ENCODE results near the gene DHRS3.
A peak's percentile ranks its signal among the peaks of the same experiment; 100 is the strongest.

DHRS3 gene

DNA sequence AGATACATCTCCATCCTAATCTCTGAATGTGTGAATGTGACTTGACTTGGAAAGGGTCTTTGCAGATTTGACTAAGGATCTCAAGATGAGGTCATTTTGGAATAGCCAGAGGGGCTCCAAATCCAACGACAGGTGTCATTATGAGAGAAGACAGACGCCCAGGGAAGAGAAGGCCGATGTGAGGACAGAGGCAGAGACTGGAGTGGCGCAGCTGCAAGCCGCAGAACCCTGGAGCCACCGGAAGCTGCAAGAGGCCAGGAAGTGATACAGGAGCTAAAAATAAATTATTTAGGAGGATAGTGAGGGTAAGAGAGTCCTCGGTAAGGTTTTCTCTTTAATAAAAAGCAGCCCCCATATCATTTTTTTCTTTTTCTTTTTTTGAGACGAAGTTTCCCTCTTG lies 16.1 kb upstream of the DHRS3 start:
- Histone ChIP-seq H2AFZ (ENCODE audit: low read length) (no peak overlapping the region), H3K4me3 (ENCODE audit: low read length in 2 of 2) (no peak overlapping the region), H3K23ac (ENCODE audit: low read depth, low read length, poor library complexity) (no peak overlapping the region), H3K79me1 (ENCODE audit: low read depth, low read length) (peaks cover 2% of the 10 kb centered on the region), H4K91ac (ENCODE audit: low read depth, low read length, poor library complexity) (no peak overlapping the region), H3K14ac (ENCODE audit: low read length) (no peak overlapping the region), H2BK120ac (ENCODE audit: low read depth, low read length) (no peak overlapping the region), H3K27me3 (ENCODE audit: control insufficient read depth in 3 of 3, insufficient read depth in 3 of 3, low read depth in 1 of 3, low read length in 3 of 3) (no peaks in the 10 kb centered on the region), H4K8ac (ENCODE audit: low read depth, low read length) (no peak overlapping the region), H2BK15ac (ENCODE audit: low read length) (no peak overlapping the region), H3K9ac (ENCODE audit: low read depth, low read length, poor library complexity) (no peak overlapping the region), H3K27ac (replicated peaks; ENCODE audit: low read length) (no peak overlapping the region), H2BK5ac (ENCODE audit: low read length) (no peak overlapping the region), H3K18ac (ENCODE audit: low read length) (no peak overlapping the region), H3K9me3 (replicated peaks in 1 of 2; ENCODE audit: control insufficient read depth in 2 of 2, insufficient read depth in 1 of 2, low read depth in 1 of 2, low read length in 2 of 2) (peaks cover 0 to 11% of the 10 kb centered on the region in 2 donors), H3K4me1 (ENCODE audit: control insufficient read depth in 2 of 2, insufficient read depth in 1 of 2, low read depth in 1 of 2, low read length in 2 of 2) (peaks cover 0 to 13% of the 10 kb centered on the region in 2 donors), H3K36me3 (replicated peaks in 1 of 2; ENCODE audit: control insufficient read depth in 2 of 2, insufficient read depth in 2 of 2, low read length in 2 of 2) (no peaks in the 10 kb centered on the region), H3K4ac (ENCODE audit: low read length) (no peak overlapping the region), H2BK12ac (ENCODE audit: low read length) (no peak overlapping the region), H3K4me2 (ENCODE audit: insufficient read depth, low read length, poor library complexity, severe bottlenecking) (no peak overlapping the region), H2AK5ac (ENCODE audit: low read depth, low read length) (no peak overlapping the region)
- no CpG with 5 or more reads among the region's 8 CpGs for WGBS, 2 donors (ENCODE audit: extremely low coverage in 2 of 2, insufficient read length in 2 of 2, insufficient replicate concordance in 1 of 2)
- no peak for DNase-seq (ENCODE audit: low spot score)

DNA sequence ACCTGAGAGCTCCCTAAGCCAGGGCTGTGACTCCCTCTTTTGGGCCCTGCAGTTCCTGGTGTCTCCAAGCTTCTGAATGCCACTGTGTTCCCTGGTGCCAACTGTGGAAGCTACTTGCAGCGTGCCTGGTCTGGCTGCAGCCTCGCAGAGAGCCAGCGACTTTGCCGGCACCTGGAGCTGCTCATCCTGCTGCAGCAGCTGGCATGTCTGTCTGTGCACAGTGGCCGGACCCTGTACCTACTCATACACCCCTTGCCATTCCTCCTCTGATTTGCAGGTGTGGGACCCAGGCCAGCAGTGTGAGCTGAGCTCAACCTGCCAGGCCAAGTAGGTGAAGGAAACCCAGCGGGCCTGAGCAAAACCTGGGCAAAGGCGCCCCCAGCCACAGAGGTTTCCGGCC lies 13.6 kb upstream of the DHRS3 start:
- Histone ChIP-seq H2BK5ac (ENCODE audit: low read length) (peak overlapping the region; percentile 14), H3K9ac (ENCODE audit: low read depth, low read length, poor library complexity) (no peak overlapping the region), H3K36me3 (replicated peaks in 1 of 2; ENCODE audit: control insufficient read depth in 2 of 2, insufficient read depth in 2 of 2, low read length in 2 of 2) (no peaks in the 10 kb centered on the region), H2AFZ (ENCODE audit: low read length) (no peak overlapping the region), H4K8ac (ENCODE audit: low read depth, low read length) (no peak overlapping the region), H3K14ac (ENCODE audit: low read length) (no peak overlapping the region), H3K79me1 (ENCODE audit: low read depth, low read length) (peaks cover 2% of the 10 kb centered on the region), H3K4me1 (ENCODE audit: control insufficient read depth in 2 of 2, insufficient read depth in 1 of 2, low read depth in 1 of 2, low read length in 2 of 2) (peaks cover 0 to 10% of the 10 kb centered on the region in 2 donors), H3K4me3 (ENCODE audit: low read length in 2 of 2) (no peak overlapping the region), H3K23ac (ENCODE audit: low read depth, low read length, poor library complexity) (no peak overlapping the region), H3K27ac (replicated peaks; ENCODE audit: low read length) (no peak overlapping the region), H2BK12ac (ENCODE audit: low read length) (peak overlapping the region; percentile 88), H3K4me2 (ENCODE audit: insufficient read depth, low read length, poor library complexity, severe bottlenecking) (no peak overlapping the region), H3K18ac (ENCODE audit: low read length) (peak overlapping the region; percentile 3), H4K91ac (ENCODE audit: low read depth, low read length, poor library complexity) (peak overlapping the region; percentile 67), H2BK120ac (ENCODE audit: low read depth, low read length) (no peak overlapping the region), H3K4ac (ENCODE audit: low read length) (no peak overlapping the region), H3K9me3 (replicated peaks in 1 of 2; ENCODE audit: control insufficient read depth in 2 of 2, insufficient read depth in 1 of 2, low read depth in 1 of 2, low read length in 2 of 2) (peaks cover 0 to 5% of the 10 kb centered on the region in 2 donors), H2AK5ac (ENCODE audit: low read depth, low read length) (peak overlapping the region; percentile 22), H3K27me3 (ENCODE audit: control insufficient read depth in 3 of 3, insufficient read depth in 3 of 3, low read depth in 1 of 3, low read length in 3 of 3) (no peaks in the 10 kb centered on the region), H2BK15ac (ENCODE audit: low read length) (peak overlapping the region; percentile 17)
- no peak for DNase-seq (ENCODE audit: low spot score)
- WGBS, 2 donors (ENCODE audit: extremely low coverage in 2 of 2, insufficient read length in 2 of 2, insufficient replicate concordance in 1 of 2), result no CpG with 5 or more reads among the region's 8 CpGs

- Histone ChIP-seq H2AFZ (ENCODE audit: low read length) (no peak overlapping the region), H3K18ac (ENCODE audit: low read length) (peak overlapping the region; percentile 46), H3K4me1 (ENCODE audit: control insufficient read depth in 2 of 2, insufficient read depth in 1 of 2, low read depth in 1 of 2, low read length in 2 of 2) (peaks cover 0 to 6% of the 10 kb centered on the region in 2 donors), H4K91ac (ENCODE audit: low read depth, low read length, poor library complexity) (no peak overlapping the region), H3K27me3 (ENCODE audit: control insufficient read depth in 3 of 3, insufficient read depth in 3 of 3, low read depth in 1 of 3, low read length in 3 of 3) (no peaks in the 10 kb centered on the region), H2BK12ac (ENCODE audit: low read length) (no peak overlapping the region), H2BK15ac (ENCODE audit: low read length) (peak overlapping the region; percentile 64), H2BK120ac (ENCODE audit: low read depth, low read length) (no peak overlapping the region), H3K9ac (ENCODE audit: low read depth, low read length, poor library complexity) (no peak overlapping the region), H2BK5ac (ENCODE audit: low read length) (peak overlapping the region; percentile 14), H3K4ac (ENCODE audit: low read length) (no peak overlapping the region), H2AK5ac (ENCODE audit: low read depth, low read length) (peak overlapping the region; percentile 22), H3K79me1 (ENCODE audit: low read depth, low read length) (peaks cover 2% of the 10 kb centered on the region), H3K4me3 (ENCODE audit: low read length in 2 of 2) (no peak overlapping the region), H3K27ac (replicated peaks; ENCODE audit: low read length) (no peak overlapping the region), H3K14ac (ENCODE audit: low read length) (no peak overlapping the region), H3K23ac (ENCODE audit: low read depth, low read length, poor library complexity) (no peak overlapping the region), H3K9me3 (replicated peaks in 1 of 2; ENCODE audit: control insufficient read depth in 2 of 2, insufficient read depth in 1 of 2, low read depth in 1 of 2, low read length in 2 of 2) (peaks cover 0 to 5% of the 10 kb centered on the region in 2 donors), H3K36me3 (replicated peaks in 1 of 2; ENCODE audit: control insufficient read depth in 2 of 2, insufficient read depth in 2 of 2, low read length in 2 of 2) (no peaks in the 10 kb centered on the region), H4K8ac (ENCODE audit: low read depth, low read length) (no peak overlapping the region), H3K4me2 (ENCODE audit: insufficient read depth, low read length, poor library complexity, severe bottlenecking) (no peak overlapping the region)
- DNase-seq (ENCODE audit: low spot score), result no peak
- no CpG with 5 or more reads among the region's 6 CpGs for WGBS, 2 donors (ENCODE audit: extremely low coverage in 2 of 2, insufficient read length in 2 of 2, insufficient replicate concordance in 1 of 2)
Measured at GRCh38 chr1:12630946-12631530, 13.0 kb upstream of the DHRS3 start.

DNA sequence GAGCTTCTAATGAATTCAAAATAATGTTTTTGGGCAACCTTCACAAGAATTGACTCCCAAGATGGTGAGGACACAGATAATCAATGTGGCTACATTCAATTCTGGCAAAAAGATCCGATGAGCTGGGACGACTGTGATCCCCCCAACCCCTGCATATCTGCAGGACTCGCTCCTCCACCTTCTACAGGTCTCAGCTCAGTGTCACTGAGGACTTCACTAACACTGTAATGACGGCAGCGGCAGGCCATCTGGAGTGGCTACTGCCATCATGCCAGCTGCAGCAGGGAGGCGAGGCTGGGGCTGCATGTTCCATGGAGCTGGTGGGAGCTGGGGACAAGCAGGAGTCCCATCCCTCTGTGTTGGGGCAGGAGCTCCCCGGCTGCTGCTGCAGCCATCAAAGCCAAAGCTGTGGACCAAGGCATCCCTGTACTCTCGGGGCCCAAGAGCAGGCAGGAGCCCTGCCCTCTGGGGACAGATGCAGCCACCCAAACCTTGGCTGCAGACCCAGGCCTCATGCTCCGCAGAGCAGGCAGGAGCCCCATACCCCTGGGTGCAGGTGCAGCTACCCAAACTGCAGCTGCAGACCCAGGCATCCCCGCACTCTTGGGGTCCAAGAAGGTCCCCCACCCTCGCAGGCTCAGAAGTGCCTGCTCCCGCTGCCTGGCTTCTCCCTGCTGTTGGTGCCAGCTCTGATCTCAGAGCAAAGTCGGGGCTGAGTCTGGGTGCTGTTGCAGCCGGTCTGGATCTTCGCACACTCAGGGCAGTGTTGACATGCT lies 12.2 kb upstream of the DHRS3 start:
- Histone ChIP-seq H3K9me3 (replicated peaks in 1 of 2; ENCODE audit: control insufficient read depth in 2 of 2, insufficient read depth in 1 of 2, low read depth in 1 of 2, low read length in 2 of 2) (peaks cover 0 to 5% of the 10 kb centered on the region in 2 donors), H3K18ac (ENCODE audit: low read length) (peak overlapping the region; percentile 68), H2BK12ac (ENCODE audit: low read length) (peak overlapping the region; percentile 17), H3K27ac (replicated peaks; ENCODE audit: low read length) (no peak overlapping the region), H3K4me3 (ENCODE audit: low read length in 2 of 2) (peak overlapping the region in 1 of 2 donors; percentile 25), H4K8ac (ENCODE audit: low read depth, low read length) (no peak overlapping the region), H3K4ac (ENCODE audit: low read length) (no peak overlapping the region), H2AK5ac (ENCODE audit: low read depth, low read length) (peak overlapping the region; percentile 49), H2BK15ac (ENCODE audit: low read length) (peak overlapping the region; percentile 64), H2BK120ac (ENCODE audit: low read depth, low read length) (no peak overlapping the region), H3K4me1 (ENCODE audit: control insufficient read depth in 2 of 2, insufficient read depth in 1 of 2, low read depth in 1 of 2, low read length in 2 of 2) (peaks cover 0 to 5% of the 10 kb centered on the region in 2 donors), H3K14ac (ENCODE audit: low read length) (no peak overlapping the region), H3K79me1 (ENCODE audit: low read depth, low read length) (peaks cover 2% of the 10 kb centered on the region), H2AFZ (ENCODE audit: low read length) (no peak overlapping the region), H3K9ac (ENCODE audit: low read depth, low read length, poor library complexity) (no peak overlapping the region), H3K27me3 (ENCODE audit: control insufficient read depth in 3 of 3, insufficient read depth in 3 of 3, low read depth in 1 of 3, low read length in 3 of 3) (no peaks in the 10 kb centered on the region), H3K36me3 (replicated peaks in 1 of 2; ENCODE audit: control insufficient read depth in 2 of 2, insufficient read depth in 2 of 2, low read length in 2 of 2) (no peaks in the 10 kb centered on the region), H3K4me2 (ENCODE audit: insufficient read depth, low read length, poor library complexity, severe bottlenecking) (no peak overlapping the region), H4K91ac (ENCODE audit: low read depth, low read length, poor library complexity) (no peak overlapping the region), H3K23ac (ENCODE audit: low read depth, low read length, poor library complexity) (no peak overlapping the region), H2BK5ac (ENCODE audit: low read length) (peak overlapping the region; percentile 30)
- WGBS, 2 donors (ENCODE audit: extremely low coverage in 2 of 2, insufficient read length in 2 of 2, insufficient replicate concordance in 1 of 2), result no CpG with 5 or more reads among the region's 15 CpGs
- no peak for DNase-seq (ENCODE audit: low spot score)

Data from neuronal stem cell (in vitro differentiated cells).